Astrocyte of the cerebellum (primary cell): ENCODE data around the gene SPTSSB.
A peak's percentile ranks its signal among the peaks of the same experiment; 100 is the strongest.

Experiments used
- DNase-seq: peaks from one replicate; pipeline ENCODE4 v3.0.0-alpha.2; 2011; ENCODE audit warnings: low read depth
- H3K4me3 ChIP-seq: 2 replicates; pipeline ENCODE4 v1.5.1; 2011; ENCODE audit warnings: mild to moderate bottlenecking, low read depth, low read length, moderate library complexity
- in situ Hi-C: cut with HindIII; loops from 2 replicates; pipeline ENCODE4 v1.10.0; 2017; ENCODE audit warnings: low sequenced_read_pairs
- TF ChIP-seq, protein P1 (sequence below): IDR thresholded peaks from 2 replicates; pipeline ENCODE4 v1.5.1; 2012; ENCODE audit warnings: low read length, low read depth, moderate library complexity, mild to moderate bottlenecking; ENCODE audit errors: missing control alignments

The SPTSSB gene

DNA sequence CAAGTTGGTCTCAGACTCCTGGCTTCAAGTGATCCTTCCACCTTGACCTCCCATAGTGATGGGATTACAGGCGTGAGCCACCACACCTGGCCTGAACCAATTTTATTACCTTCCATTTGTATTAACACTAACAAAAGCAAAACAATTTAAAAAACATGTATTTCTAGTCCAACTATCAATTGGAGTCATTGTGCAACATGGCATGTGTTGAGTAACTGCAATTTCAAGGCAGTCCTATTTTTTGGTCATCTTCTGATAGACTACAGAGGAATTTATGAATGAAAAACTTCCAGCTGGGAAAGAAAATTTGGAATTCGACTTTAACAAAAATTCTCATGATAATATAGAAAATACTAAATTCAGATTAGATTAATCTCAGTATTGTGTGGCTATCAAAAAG, 16.8 kb downstream of the SPTSSB start:
- in situ Hi-C loops, result no loop called here
- H3K4me3 ChIP-seq, result no peak overlapping the region
- DNase-seq, result no peak
- TF ChIP-seq, protein P1, sequence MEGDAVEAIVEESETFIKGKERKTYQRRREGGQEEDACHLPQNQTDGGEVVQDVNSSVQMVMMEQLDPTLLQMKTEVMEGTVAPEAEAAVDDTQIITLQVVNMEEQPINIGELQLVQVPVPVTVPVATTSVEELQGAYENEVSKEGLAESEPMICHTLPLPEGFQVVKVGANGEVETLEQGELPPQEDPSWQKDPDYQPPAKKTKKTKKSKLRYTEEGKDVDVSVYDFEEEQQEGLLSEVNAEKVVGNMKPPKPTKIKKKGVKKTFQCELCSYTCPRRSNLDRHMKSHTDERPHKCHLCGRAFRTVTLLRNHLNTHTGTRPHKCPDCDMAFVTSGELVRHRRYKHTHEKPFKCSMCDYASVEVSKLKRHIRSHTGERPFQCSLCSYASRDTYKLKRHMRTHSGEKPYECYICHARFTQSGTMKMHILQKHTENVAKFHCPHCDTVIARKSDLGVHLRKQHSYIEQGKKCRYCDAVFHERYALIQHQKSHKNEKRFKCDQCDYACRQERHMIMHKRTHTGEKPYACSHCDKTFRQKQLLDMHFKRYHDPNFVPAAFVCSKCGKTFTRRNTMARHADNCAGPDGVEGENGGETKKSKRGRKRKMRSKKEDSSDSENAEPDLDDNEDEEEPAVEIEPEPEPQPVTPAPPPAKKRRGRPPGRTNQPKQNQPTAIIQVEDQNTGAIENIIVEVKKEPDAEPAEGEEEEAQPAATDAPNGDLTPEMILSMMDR, result no peak

DNA sequence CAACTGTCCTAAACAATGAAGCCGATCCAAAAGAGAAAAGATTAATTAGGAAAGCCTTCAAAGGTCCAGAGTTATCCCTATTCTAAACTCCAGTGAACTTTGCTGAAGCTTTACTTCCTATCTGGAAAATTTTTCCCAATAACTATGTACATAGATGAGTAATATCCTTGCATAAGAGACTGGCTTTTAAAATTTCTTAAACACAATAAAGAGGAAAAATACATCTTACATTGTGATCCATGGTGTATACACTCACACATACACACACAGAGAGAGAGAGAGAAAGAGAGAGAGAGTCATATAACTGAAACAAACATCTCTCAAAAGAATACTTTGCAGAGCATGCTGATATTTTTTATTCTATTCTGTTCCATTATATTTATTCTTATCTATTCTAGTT, 20.0 kb downstream of the SPTSSB start:
- TF ChIP-seq, protein P1, result no peak
- no peak overlapping the region for H3K4me3 ChIP-seq
- no peak for DNase-seq
- in situ Hi-C loops, result no loop called here

DNA sequence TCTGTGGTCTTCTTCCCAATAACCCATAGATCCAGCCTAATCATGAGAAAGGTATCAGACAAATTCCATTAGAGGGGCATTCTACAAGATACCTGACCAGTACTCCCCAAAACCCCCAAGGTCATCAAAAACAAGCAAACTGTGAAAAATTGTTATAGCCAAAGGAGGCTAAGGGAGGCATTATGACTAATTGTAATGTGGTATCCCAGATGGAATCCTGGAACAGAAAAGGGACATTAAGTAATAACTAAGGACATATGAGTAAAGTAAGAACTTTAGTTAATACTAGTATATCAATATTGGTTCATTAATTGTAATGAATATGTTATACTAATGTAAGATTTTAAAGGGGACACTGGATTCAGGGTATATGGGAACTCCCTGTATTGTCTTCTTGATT, 20.4 kb downstream of the SPTSSB start:
- H3K4me3 ChIP-seq, result no peak overlapping the region
- TF ChIP-seq, protein P1, result no peak
- DNase-seq, result no peak
- in situ Hi-C loops, result no loop called here

- in situ Hi-C loops, result no loop called here
- DNase-seq, result peak; percentile 94
- TF ChIP-seq, protein P1, result no peak
- H3K4me3 ChIP-seq, result no peak overlapping the region
Observed at GRCh38 chr3:161349529-161350312, 21.6 kb downstream of the SPTSSB start.

GRCh38 chr3:161348796-161349400, 22.4 kb downstream of the SPTSSB start:
- H3K4me3 ChIP-seq, result no peak overlapping the region
- DNase-seq, result no peak
- in situ Hi-C loops, result no loop called here
- TF ChIP-seq, protein P1, result no peak

GRCh38 chr3:161347726-161348125, 23.6 kb downstream of the SPTSSB start:
- in situ Hi-C loops, result no loop called here
- TF ChIP-seq, protein P1, result no peak
- H3K4me3 ChIP-seq, result no peak overlapping the region
- DNase-seq, result no peak
